ENCODE data around the gene KLK1. TPM values are rescaled to one million over a fixed set of nuclear protein-coding genes. Genes with fewer than 3 reads are reported as not detected.
A peak's percentile ranks its signal among the peaks of the same experiment; 100 is the strongest.

Gene KLK1
- total and polyA plus RNA-seq, 2 of the 13 experiments (the other 11 are each of a cell fraction or from before 2014, with no cell fraction given) = not detected

- TF ChIP-seq NR0B2 (CRISPR knock-in tag; IDR thresholded peaks at IDR 0.05) = no peak
- no peak for TF ChIP-seq ZNF121 (CRISPR knock-in tag; IDR thresholded peaks at IDR 0.05)
- TF ChIP-seq ZNF350 (CRISPR knock-in tag; IDR thresholded peaks at IDR 0.05; ENCODE audit: borderline replicate concordance, low read depth) = no peak
- TF ChIP-seq MAFK (conservative IDR thresholded peaks at IDR 0.05 in 1 of 2, IDR thresholded peaks at IDR 0.05 in 1 of 2; ENCODE audit: low read length in 2 of 2) = no peak
- TF ChIP-seq, protein P1, sequence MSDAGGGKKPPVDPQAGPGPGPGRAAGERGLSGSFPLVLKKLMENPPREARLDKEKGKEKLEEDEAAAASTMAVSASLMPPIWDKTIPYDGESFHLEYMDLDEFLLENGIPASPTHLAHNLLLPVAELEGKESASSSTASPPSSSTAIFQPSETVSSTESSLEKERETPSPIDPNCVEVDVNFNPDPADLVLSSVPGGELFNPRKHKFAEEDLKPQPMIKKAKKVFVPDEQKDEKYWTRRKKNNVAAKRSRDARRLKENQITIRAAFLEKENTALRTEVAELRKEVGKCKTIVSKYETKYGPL (CRISPR knock-in tag; IDR thresholded peaks at IDR 0.05) = no peak
- TF ChIP-seq, protein P2, sequence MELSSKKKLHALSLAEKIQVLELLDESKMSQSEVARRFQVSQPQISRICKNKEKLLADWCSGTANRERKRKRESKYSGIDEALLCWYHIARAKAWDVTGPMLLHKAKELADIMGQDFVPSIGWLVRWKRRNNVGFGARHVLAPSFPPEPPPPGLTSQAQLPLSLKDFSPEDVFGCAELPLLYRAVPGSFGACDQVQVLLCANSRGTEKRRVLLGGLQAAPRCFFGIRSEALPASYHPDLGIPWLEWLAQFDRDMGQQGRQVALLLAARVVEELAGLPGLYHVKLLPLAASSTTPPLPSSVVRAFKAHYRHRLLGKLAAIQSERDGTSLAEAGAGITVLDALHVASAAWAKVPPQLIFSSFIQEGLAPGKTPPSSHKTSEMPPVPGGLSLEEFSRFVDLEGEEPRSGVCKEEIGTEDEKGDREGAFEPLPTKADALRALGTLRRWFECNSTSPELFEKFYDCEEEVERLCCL (CRISPR knock-in tag; IDR thresholded peaks at IDR 0.05; ENCODE audit: borderline replicate concordance) = no peak
- TF ChIP-seq SCMH1 (CRISPR knock-in tag; IDR thresholded peaks at IDR 0.05; ENCODE audit: borderline replicate concordance) = no peak
- TF ChIP-seq, protein P3, sequence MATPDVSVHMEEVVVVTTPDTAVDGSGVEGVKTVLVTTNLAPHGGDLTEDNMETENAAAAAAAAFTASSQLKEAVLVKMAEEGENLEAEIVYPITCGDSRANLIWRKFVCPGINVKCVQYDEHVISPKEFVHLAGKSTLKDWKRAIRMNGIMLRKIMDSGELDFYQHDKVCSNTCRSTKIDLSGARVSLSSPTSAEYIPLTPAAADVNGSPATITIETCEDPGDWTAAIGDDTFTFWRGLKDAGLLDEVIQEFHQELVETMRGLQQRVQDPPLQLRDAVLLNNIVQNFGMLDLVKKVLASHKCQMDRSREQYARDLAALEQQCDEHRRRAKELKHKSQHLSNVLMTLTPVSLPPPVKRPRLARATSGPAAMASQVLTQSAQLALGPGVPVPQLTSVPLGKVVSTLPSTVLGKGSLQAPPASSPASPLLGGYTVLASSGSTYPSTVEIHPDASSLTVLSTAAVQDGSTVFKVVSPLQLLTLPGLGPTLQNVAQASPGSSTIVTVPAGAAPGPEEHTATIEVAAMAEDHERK (CRISPR knock-in tag; IDR thresholded peaks at IDR 0.05; ENCODE audit: low read depth) = no peak
- no peak for TF ChIP-seq ZNF547 (CRISPR knock-in tag; IDR thresholded peaks at IDR 0.05)
- no peak for TF ChIP-seq ZNF768 (CRISPR knock-in tag; IDR thresholded peaks at IDR 0.05)
- TF ChIP-seq EEA1 (CRISPR knock-in tag; IDR thresholded peaks at IDR 0.05; ENCODE audit: borderline replicate concordance) = no peak
- TF ChIP-seq REXO4 (CRISPR knock-in tag; IDR thresholded peaks at IDR 0.05; ENCODE audit: borderline replicate concordance) = no peak
- TF ChIP-seq YEATS4 (CRISPR knock-in tag; IDR thresholded peaks at IDR 0.05; ENCODE audit: borderline replicate concordance) = no peak
- TF ChIP-seq KLF13 (CRISPR knock-in tag; IDR thresholded peaks at IDR 0.05) = no peak
- no peak for TF ChIP-seq LCORL (IDR thresholded peaks at IDR 0.05)
- TF ChIP-seq LCORL (CRISPR knock-in tag; IDR thresholded peaks at IDR 0.05) = peak; percentile 57; the same call in 1 of the 2 replicates
- TF ChIP-seq RXRB (CRISPR knock-in tag; IDR thresholded peaks at IDR 0.05; ENCODE audit: borderline replicate concordance) = 0 out of 2 replicates have a peak, but pooled peaks have one; percentile 18
- TF ChIP-seq TBP (CRISPR knock-in tag; IDR thresholded peaks at IDR 0.05) = no peak
- TF ChIP-seq RARA (CRISPR knock-in tag; IDR thresholded peaks at IDR 0.05) = peak; percentile 55; the same call in 1 of the 2 replicates
- TF ChIP-seq THRA (CRISPR knock-in tag; IDR thresholded peaks at IDR 0.05; ENCODE audit: borderline replicate concordance) = peak; percentile 62; the same call in 1 of the 2 replicates
- no peak for TF ChIP-seq HOXA3 (CRISPR knock-in tag; IDR thresholded peaks at IDR 0.05)
- no peak for TF ChIP-seq DDIT3 (CRISPR knock-in tag; IDR thresholded peaks at IDR 0.05)
- no peak for TF ChIP-seq ZNF329 (CRISPR knock-in tag; IDR thresholded peaks at IDR 0.05; ENCODE audit: low read depth)
- no peak for TF ChIP-seq ZNF550 (CRISPR knock-in tag; IDR thresholded peaks at IDR 0.05; ENCODE audit: borderline replicate concordance)
Measured at GRCh38 chr19:50791594-50792271, 31.9 kb downstream of the KLK1 start (continued).

Data from HepG2 (cell line).